Neural cell (in vitro differentiated cells): ENCODE results near the gene FGD5. TPM values are rescaled to one million over a fixed set of nuclear protein-coding genes. Genes with fewer than 3 reads are reported as not detected.

ENCODE experiments used
- H2AFZ ChIP-seq: fragments of 200-600, 300-800 bp; sonication (generic), shearing (Covaris generic); 2 replicates; pipeline ENCODE4 v1.6.0; 2014; ENCODE audit warnings: low read depth, mild to moderate bottlenecking, antibody characterized with exemption, low read length, moderate library complexity
- H3F3A ChIP-seq: fragments of 200-600 bp; shearing (Covaris generic); 2 replicates; pipeline ENCODE4 v1.6.1; 2016; ENCODE audit warnings: mild to moderate bottlenecking, moderate library complexity, mixed read lengths, antibody characterized with exemption, low read length; ENCODE audit not compliant: insufficient read depth, poor library complexity, severe bottlenecking
- H3K27ac ChIP-seq: fragments of 200-600, 300-800 bp; sonication (generic), shearing (Covaris generic); 2 replicates; pipeline ENCODE4 v1.5.1; 2014; ENCODE audit warnings: mild to moderate bottlenecking, low read length, moderate library complexity
- H3K27me3 ChIP-seq: fragments of 300-800, 200-600 bp; sonication (generic), shearing (Covaris generic); 2 replicates; pipeline ENCODE4 v1.6.0; 2014; ENCODE audit warnings: mild to moderate bottlenecking, low read depth, low read length, moderate library complexity; ENCODE audit not compliant: insufficient read depth
- H3K36me3 ChIP-seq: fragments of 300-800, 200-600 bp; sonication (generic), shearing (Covaris generic); 2 replicates; pipeline ENCODE4 v1.5.1; 2014; ENCODE audit warnings: mild to moderate bottlenecking, antibody characterized with exemption, low read length, moderate library complexity; ENCODE audit not compliant: insufficient read depth
- H3K4me2 ChIP-seq: fragments of 300-800, 200-600 bp; sonication (generic), shearing (Covaris generic); 2 replicates; pipeline ENCODE4 v1.6.0; 2014; ENCODE audit warnings: mild to moderate bottlenecking, low read length
- H3K4me3 ChIP-seq: fragments of 300-800, 200-600 bp; sonication (generic), shearing (Covaris generic); 2 replicates; pipeline ENCODE4 v1.5.1; 2014; ENCODE audit warnings: mild to moderate bottlenecking, low read length, moderate library complexity
- H3K79me2 ChIP-seq: fragments of 200-600 bp; shearing (Covaris generic); replicated peaks from 2 replicates; pipeline ENCODE4 v1.6.0; 2014; ENCODE audit warnings: mild to moderate bottlenecking, low read length, moderate library complexity; ENCODE audit not compliant: insufficient read depth
- H3K9ac ChIP-seq: fragments of 300-800, 200-600 bp; sonication (generic), shearing (Covaris generic); 2 replicates; pipeline ENCODE4 v1.6.1; 2016; ENCODE audit warnings: mild to moderate bottlenecking, low read length, mixed read lengths
- H3K9me2 ChIP-seq: fragments of 200-600 bp; shearing (Covaris generic); 2 replicates; pipeline ENCODE4 v1.6.1; 2016; ENCODE audit warnings: mild to moderate bottlenecking, low read length, mixed read lengths; ENCODE audit not compliant: insufficient read depth
- H3K9me3 ChIP-seq: fragments of 200-600, 300-800 bp; sonication (generic), shearing (Covaris generic); 2 replicates; pipeline ENCODE4 v1.6.1; 2016; ENCODE audit warnings: mild to moderate bottlenecking, mixed run types, low read length, moderate library complexity, mixed read lengths
- H4K20me1 ChIP-seq: fragments of 200-600 bp; shearing (Covaris generic); 2 replicates; pipeline ENCODE4 v1.6.1; 2016; ENCODE audit warnings: mild to moderate bottlenecking, mixed run types; ENCODE audit not compliant: insufficient read depth
- EP300 ChIP-seq: fragments of 450-650 bp; conservative IDR thresholded peaks from 2 replicates; pipeline ENCODE4 v1.6.1; 2014; ENCODE audit warnings: antibody characterized with exemption, mild to moderate bottlenecking, moderate library complexity; ENCODE audit not compliant: poor library complexity, severe bottlenecking
- EZH2 ChIP-seq: fragments of 200-600, 300-800 bp; shearing (Covaris generic), sonication (generic); IDR thresholded peaks from 2 replicates; pipeline ENCODE4 v1.6.1; 2014; ENCODE audit warnings: antibody characterized with exemption, low read length, borderline replicate concordance, mild to moderate bottlenecking; ENCODE audit not compliant: insufficient read depth, poor library complexity, severe bottlenecking
- MXI1 ChIP-seq: fragments of 450-650 bp; conservative IDR thresholded peaks from 2 replicates; pipeline ENCODE4 v1.6.1; 2014; ENCODE audit warnings: antibody characterized with exemption, mild to moderate bottlenecking; ENCODE audit not compliant: poor library complexity, severe bottlenecking
- POLR2AphosphoS5 ChIP-seq: IDR thresholded peaks from 2 replicates; pipeline ENCODE4 v1.6.1; 2012
- RAD21 ChIP-seq: fragments of 450-650 bp; conservative IDR thresholded peaks from 2 replicates; pipeline ENCODE4 v1.6.1; 2014; ENCODE audit warnings: antibody characterized with exemption, mild to moderate bottlenecking, moderate library complexity
- REST ChIP-seq: IDR thresholded peaks from 2 replicates; pipeline ENCODE4 v1.6.1; 2012; ENCODE audit warnings: borderline replicate concordance
- SMC3 ChIP-seq: fragments of 450-650 bp; conservative IDR thresholded peaks from 2 replicates; pipeline ENCODE4 v1.6.1; 2014; ENCODE audit warnings: antibody characterized with exemption, mild to moderate bottlenecking, moderate library complexity; ENCODE audit not compliant: poor library complexity
- TAF1 ChIP-seq: IDR thresholded peaks from 2 replicates; pipeline ENCODE4 v1.6.1; 2012; ENCODE audit warnings: low read depth
- polyA plus RNA-seq: library from polyadenylated mRNA; depleted of rRNA; stranded (reverse); fragments of >200 nt; gene quantifications from 2 replicates; pipeline ENCODE4 v1.2.3, GENCODE V29; 2014
- TF ChIP-seq, protein P1 (sequence below): fragments of 450-650 bp; IDR thresholded peaks from 2 replicates; pipeline ENCODE4 v1.5.1; 2014; ENCODE audit warnings: antibody characterized with exemption, mild to moderate bottlenecking, moderate library complexity; ENCODE audit not compliant: poor library complexity, severe bottlenecking

The FGD5 gene
- polyA plus RNA-seq, 1 donor from 2014 or later = not detected

DNA sequence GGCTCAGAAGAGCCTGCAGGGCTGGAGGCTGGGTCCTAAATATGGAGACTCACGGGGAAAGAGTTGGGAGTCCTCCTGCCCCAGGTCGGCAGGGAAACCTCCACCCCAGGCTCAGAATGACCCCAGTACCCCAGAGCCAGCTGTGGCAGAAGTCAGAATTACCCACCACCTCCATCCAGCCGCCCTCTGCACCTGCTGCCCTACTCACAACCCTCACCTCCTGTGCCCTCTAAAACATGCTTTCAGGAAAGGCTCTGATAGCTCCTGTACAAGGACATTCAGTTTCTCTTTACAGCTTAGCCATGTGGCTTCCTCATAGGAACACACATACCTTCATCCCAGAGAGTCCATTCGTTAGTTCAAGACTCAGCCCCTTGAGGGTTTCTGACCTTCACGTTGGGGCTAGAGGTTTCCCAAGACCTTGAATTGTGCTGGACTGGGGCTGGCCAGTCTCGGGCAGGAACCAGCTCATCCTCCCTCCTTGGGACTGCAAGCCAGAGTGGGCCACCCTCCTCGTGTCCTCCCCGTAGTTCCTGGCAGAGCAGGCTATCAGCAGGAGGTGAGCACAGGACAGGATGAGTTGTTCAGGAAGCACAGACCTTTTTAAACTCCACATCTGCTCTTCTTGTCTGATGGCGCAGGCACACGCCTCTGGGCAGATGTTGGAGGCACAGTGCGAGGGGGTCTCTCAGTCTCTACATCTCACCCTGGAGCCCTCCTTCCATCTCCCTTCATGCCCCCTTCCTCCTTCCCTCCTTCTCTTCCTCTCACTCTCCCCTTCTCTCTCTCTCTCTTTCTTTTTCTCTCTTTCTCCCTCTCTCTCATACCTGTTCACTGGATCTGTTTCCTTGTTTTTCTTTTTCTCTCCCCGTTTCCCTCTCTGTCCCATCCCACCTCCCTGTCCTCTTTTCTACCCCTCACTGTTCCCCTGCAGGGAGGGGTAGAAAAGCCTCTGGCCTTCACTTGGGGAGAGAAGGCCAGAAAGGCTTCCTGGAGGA, 72.7 kb downstream of the FGD5 start:
- no peak overlapping the region for H2AFZ ChIP-seq
- no peaks in the 10 kb centered on the region for H3K9me3 ChIP-seq
- no peaks in the 10 kb centered on the region for H3F3A ChIP-seq
- no peaks in the 10 kb centered on the region for H3K79me2 ChIP-seq
- no peak overlapping the region for H3K9ac ChIP-seq
- no peak overlapping the region for H3K4me2 ChIP-seq
- no peaks in the 10 kb centered on the region for H3K36me3 ChIP-seq
- no peak for TF ChIP-seq EP300
- no peak for TF ChIP-seq MXI1
- TF ChIP-seq SMC3 = no peak
- TF ChIP-seq REST = no peak
- no peak for TF ChIP-seq TAF1
- no peak for TF ChIP-seq POLR2AphosphoS5
- TF ChIP-seq EZH2 = no peak
- TF ChIP-seq RAD21 = no peak
- TF ChIP-seq, protein P1, sequence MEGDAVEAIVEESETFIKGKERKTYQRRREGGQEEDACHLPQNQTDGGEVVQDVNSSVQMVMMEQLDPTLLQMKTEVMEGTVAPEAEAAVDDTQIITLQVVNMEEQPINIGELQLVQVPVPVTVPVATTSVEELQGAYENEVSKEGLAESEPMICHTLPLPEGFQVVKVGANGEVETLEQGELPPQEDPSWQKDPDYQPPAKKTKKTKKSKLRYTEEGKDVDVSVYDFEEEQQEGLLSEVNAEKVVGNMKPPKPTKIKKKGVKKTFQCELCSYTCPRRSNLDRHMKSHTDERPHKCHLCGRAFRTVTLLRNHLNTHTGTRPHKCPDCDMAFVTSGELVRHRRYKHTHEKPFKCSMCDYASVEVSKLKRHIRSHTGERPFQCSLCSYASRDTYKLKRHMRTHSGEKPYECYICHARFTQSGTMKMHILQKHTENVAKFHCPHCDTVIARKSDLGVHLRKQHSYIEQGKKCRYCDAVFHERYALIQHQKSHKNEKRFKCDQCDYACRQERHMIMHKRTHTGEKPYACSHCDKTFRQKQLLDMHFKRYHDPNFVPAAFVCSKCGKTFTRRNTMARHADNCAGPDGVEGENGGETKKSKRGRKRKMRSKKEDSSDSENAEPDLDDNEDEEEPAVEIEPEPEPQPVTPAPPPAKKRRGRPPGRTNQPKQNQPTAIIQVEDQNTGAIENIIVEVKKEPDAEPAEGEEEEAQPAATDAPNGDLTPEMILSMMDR = no peak
- H3K27me3 ChIP-seq = no peaks in the 10 kb centered on the region
- H3K9me2 ChIP-seq = no peaks in the 10 kb centered on the region
- H3K27ac ChIP-seq = no peak overlapping the region
- no peaks in the 10 kb centered on the region for H4K20me1 ChIP-seq
- no peak overlapping the region for H3K4me3 ChIP-seq

DNA sequence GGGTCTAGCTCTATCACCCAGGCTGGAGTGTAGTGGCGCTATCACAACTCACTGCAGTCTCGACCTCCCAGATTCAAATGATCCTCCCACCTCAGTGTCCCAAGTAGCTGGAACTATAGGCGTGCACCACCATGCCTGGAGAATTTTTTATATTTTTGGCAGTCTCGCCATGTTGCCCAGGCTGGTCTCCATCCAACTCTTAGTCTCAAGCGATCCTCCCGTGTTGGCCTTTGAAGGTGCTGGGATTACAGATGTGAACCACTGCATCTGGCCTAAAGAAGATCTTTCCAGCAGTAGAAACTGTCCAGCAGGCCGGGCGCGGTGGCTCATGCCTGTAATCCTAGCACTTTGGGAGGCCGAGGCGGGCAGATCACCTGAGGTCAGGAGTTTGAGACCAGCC, 73.5 kb downstream of the FGD5 start:
- Histone ChIP-seq H3K27me3 (no peaks in the 10 kb centered on the region), H3K9me3 (no peaks in the 10 kb centered on the region), H3F3A (no peaks in the 10 kb centered on the region), H3K4me2 (no peak overlapping the region), H3K9ac (no peak overlapping the region), H3K79me2 (no peaks in the 10 kb centered on the region), H2AFZ (no peak overlapping the region), H3K4me3 (no peak overlapping the region), H3K27ac (no peak overlapping the region), H3K36me3 (no peaks in the 10 kb centered on the region), H3K9me2 (no peaks in the 10 kb centered on the region), H4K20me1 (no peaks in the 10 kb centered on the region)
- no peak for TF ChIP-seq MXI1
- TF ChIP-seq EP300 = no peak
- no peak for TF ChIP-seq SMC3
- TF ChIP-seq, protein P1 = no peak
- TF ChIP-seq REST = no peak
- no peak for TF ChIP-seq EZH2
- TF ChIP-seq POLR2AphosphoS5 = no peak
- no peak for TF ChIP-seq TAF1
